Caco-2 (cell line): Measurements from ENCODE around the gene LURAP1L. TPM values are rescaled to one million over a fixed set of nuclear protein-coding genes. Genes with fewer than 3 reads are reported as not detected.

Source experiments
- BruUV-seq: library from RNA; stranded (reverse); fragments of 400-500 nt; replicated peaks from 2 replicates; lab custom pipeline; 2021; lab: Mats Ljungman, UMichigan
- CTCF ChIA-PET: fragments of 300-600 bp; sonication (Branson Sonifier 250); formaldehyde crosslinking; loops from one replicate; lab custom pipeline; 2022; ENCODE audit warnings: antibody characterized with exemption; lab: Charles Lee
- POLR2A ChIA-PET: fragments of 300-600 bp; sonication (Branson Sonifier 250); formaldehyde crosslinking; loops from one replicate; lab custom pipeline; 2022; ENCODE audit warnings: antibody characterized with exemption; lab: Charles Lee
- DNase-seq, 2 experiments: peaks; one replicate each; pipeline versions ENCODE4 v3.0.0 to v3.0.0-alpha.2; 2020 to 2022
- H3K27me3 ChIP-seq: replicated peaks from 2 replicates; pipeline ENCODE4 v1.6.0; 2011; ENCODE audit warnings: low read length; ENCODE audit not compliant: control insufficient read depth, insufficient read depth
- H3K36me3 ChIP-seq: 2 replicates; pipeline ENCODE4 v1.5.1; 2011; ENCODE audit warnings: low read length; ENCODE audit not compliant: control insufficient read depth, insufficient read depth
- H3K4me1 ChIP-seq: fragments of 250-450 bp; sonication (Bioruptor Pico); 2 replicates; pipeline ENCODE4 v1.5.1; 2020; ENCODE audit warnings: mild to moderate bottlenecking
- H3K4me3 ChIP-seq: 2 replicates; pipeline ENCODE4 v1.5.1; 2011; ENCODE audit warnings: low read depth, mild to moderate bottlenecking, control low read depth, low read length
- H3K9me3 ChIP-seq: fragments of 250-450 bp; sonication (Bioruptor Pico); 2 replicates; pipeline ENCODE4 v1.5.1; 2020; ENCODE audit warnings: mild to moderate bottlenecking, moderate library complexity
- H3K27ac Mint-ChIP-seq: one replicate; pipeline ENCODE4 v1.8.0; 2022; ENCODE audit warnings: mixed read lengths; ENCODE audit not compliant: unreplicated experiment
- H3K27me3 Mint-ChIP-seq: one replicate; pipeline ENCODE4 v1.8.0; 2022; ENCODE audit warnings: mixed read lengths; ENCODE audit not compliant: insufficient read depth, unreplicated experiment
- H3K36me3 Mint-ChIP-seq: one replicate; pipeline ENCODE4 v1.8.0; 2022; ENCODE audit warnings: mild to moderate bottlenecking, mixed read lengths; ENCODE audit not compliant: insufficient read depth, unreplicated experiment
- H3K4me1 Mint-ChIP-seq: one replicate; pipeline ENCODE4 v1.8.0; 2022; ENCODE audit warnings: low read depth, mixed read lengths; ENCODE audit not compliant: unreplicated experiment
- H3K4me3 Mint-ChIP-seq: one replicate; pipeline ENCODE4 v1.8.0; 2022; ENCODE audit warnings: mild to moderate bottlenecking, moderate library complexity, mixed read lengths; ENCODE audit not compliant: unreplicated experiment
- H3K9me3 Mint-ChIP-seq: one replicate; pipeline ENCODE4 v1.8.0; 2022; ENCODE audit warnings: mixed read lengths; ENCODE audit not compliant: unreplicated experiment
- intact Hi-C: fragments of 100-400 bp; cut with micrococcal nuclease; formaldehyde crosslinking; loops from one replicate; pipeline ENCODE4 v1.10.0; 2022; ENCODE audit not compliant: unreplicated experiment
- total RNA-seq: library from RNA; stranded (reverse); gene quantifications from 2 replicates; pipeline ENCODE4 v1.2.3, GENCODE V29; 2022
- TF ChIP-seq, protein P1 (sequence below), 2 experiments: fragments of 200-600 bp in 1 of 2; IDR thresholded peaks; 1 replicate in 1 of 2; 2 replicates in 1 of 2; pipeline versions ENCODE4 v1.5.1 to v1.8.0; 2011 to 2022; ENCODE audit warnings: antibody characterized with exemption in 1 of 2, control low read depth in 1 of 2, inconsistent platforms in 1 of 2, low read depth in 1 of 2, low read length in 1 of 2, mild to moderate bottlenecking in 1 of 2, moderate library complexity in 1 of 2; ENCODE audit not compliant: insufficient read depth in 1 of 2, severe bottlenecking in 1 of 2, unreplicated experiment in 1 of 2

Gene LURAP1L
- total RNA-seq, 1 experiment from 2014 or later, result not detected

DNA sequence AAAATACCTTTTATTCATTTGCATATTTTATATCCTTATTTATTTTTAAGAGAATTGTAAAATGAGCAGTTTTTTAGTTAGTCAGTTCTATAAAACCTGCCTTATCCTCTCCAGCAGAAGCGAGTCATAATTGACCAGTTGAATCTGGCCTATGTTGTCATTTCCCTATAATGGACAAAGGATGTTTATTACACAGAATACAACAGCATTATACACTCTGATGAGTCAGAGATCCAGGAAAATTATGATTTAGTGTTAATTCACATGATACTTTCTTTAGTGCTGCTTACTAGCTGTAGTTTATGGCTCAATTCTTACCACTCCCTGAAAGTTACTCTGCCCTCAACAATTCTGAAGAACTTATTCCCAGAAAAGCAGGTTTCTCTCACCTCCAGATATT, 26.8 kb upstream of the LURAP1L start:
- no peaks in the 10 kb centered on the region for H3K36me3 ChIP-seq
- ChIA-PET POLR2A (no interaction called here), CTCF (no interaction called here)
- H3K27ac Mint-ChIP-seq, result no peak overlapping the region
- no peak overlapping the region for H3K4me3 ChIP-seq
- no peaks in the 10 kb centered on the region for H3K27me3 ChIP-seq
- H3K27me3 Mint-ChIP-seq, result peaks cover 6% of the 10 kb centered on the region
- TF ChIP-seq, protein P1, sequence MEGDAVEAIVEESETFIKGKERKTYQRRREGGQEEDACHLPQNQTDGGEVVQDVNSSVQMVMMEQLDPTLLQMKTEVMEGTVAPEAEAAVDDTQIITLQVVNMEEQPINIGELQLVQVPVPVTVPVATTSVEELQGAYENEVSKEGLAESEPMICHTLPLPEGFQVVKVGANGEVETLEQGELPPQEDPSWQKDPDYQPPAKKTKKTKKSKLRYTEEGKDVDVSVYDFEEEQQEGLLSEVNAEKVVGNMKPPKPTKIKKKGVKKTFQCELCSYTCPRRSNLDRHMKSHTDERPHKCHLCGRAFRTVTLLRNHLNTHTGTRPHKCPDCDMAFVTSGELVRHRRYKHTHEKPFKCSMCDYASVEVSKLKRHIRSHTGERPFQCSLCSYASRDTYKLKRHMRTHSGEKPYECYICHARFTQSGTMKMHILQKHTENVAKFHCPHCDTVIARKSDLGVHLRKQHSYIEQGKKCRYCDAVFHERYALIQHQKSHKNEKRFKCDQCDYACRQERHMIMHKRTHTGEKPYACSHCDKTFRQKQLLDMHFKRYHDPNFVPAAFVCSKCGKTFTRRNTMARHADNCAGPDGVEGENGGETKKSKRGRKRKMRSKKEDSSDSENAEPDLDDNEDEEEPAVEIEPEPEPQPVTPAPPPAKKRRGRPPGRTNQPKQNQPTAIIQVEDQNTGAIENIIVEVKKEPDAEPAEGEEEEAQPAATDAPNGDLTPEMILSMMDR (IDR thresholded peaks at IDR 0.05; ENCODE audit: insufficient read depth in 1 of 2, low read depth in 1 of 2, low read length in 1 of 2, severe bottlenecking in 1 of 2, unreplicated experiment in 1 of 2), result no peak
- no peaks in the 10 kb centered on the region for H3K9me3 ChIP-seq
- no peaks in the 10 kb centered on the region for H3K4me1 ChIP-seq
- no TSS peak for BruUV-seq
- H3K4me3 Mint-ChIP-seq, result no peak overlapping the region
- no peaks in the 10 kb centered on the region for H3K4me1 Mint-ChIP-seq
- no peaks in the 10 kb centered on the region for H3K9me3 Mint-ChIP-seq
- no peaks in the 10 kb centered on the region for H3K36me3 Mint-ChIP-seq
- DNase-seq, result no peak
- intact Hi-C loops, result no loop called here

DNA sequence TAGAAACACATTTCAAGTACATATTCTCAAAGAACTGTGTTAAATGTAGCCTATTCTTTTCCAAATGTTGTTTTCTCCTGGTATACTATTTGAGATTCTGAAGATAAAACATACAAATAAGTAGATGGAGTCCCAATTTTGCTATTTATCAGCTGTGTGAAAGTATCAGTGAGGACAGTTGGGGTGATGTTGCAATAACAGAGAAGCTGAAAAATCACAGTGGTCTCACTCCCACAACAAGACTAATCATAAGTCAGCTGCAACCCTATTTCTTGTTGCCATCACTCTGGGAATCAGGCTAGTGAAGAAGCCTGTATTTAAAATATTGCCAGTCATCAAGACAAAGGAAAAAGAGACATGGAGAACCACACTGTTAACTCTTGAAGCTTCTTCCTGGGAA, 25.9 kb upstream of the LURAP1L start:
- POLR2A ChIA-PET, result no interaction called here
- Histone ChIP-seq H3K4me1 (no peaks in the 10 kb centered on the region), H3K27me3 (no peaks in the 10 kb centered on the region), H3K36me3 (no peaks in the 10 kb centered on the region), H3K9me3 (no peaks in the 10 kb centered on the region), H3K4me3 (no peak overlapping the region)
- Mint-ChIP-seq H3K36me3 (no peaks in the 10 kb centered on the region), H3K4me3 (no peak overlapping the region), H3K9me3 (no peaks in the 10 kb centered on the region), H3K4me1 (no peaks in the 10 kb centered on the region), H3K27me3 (peaks cover 6% of the 10 kb centered on the region), H3K27ac (no peak overlapping the region)
- intact Hi-C loops, result no loop called here
- no TSS peak for BruUV-seq
- DNase-seq, result no peak
- CTCF ChIA-PET, result no interaction called here
- TF ChIP-seq, protein P1 (IDR thresholded peaks at IDR 0.05; ENCODE audit: insufficient read depth in 1 of 2, low read depth in 1 of 2, low read length in 1 of 2, severe bottlenecking in 1 of 2, unreplicated experiment in 1 of 2), result no peak

DNA sequence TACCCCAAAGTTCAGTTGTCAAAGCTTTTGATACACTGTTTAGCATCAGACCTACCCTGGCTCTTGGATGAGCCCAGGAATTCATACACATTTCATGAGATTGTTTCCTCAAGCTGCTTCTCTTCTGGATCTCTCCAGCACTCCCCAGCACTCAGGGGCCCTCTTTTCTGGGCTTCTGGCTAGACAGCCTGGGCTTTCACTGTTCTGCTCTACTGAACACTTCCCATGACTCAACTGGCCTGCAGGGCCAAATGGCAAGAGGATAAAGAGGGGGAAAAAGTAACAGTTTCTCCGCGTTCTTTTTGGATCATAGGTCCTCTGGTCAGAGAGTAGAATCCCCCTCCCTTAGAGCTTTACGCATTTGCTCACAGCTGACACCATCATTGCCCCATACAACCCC, 20.9 kb upstream of the LURAP1L start:
- CTCF ChIA-PET, result no interaction called here
- Histone ChIP-seq H3K4me3 (no peak overlapping the region), H3K4me1 (no peaks in the 10 kb centered on the region), H3K27me3 (no peaks in the 10 kb centered on the region), H3K9me3 (no peaks in the 10 kb centered on the region), H3K36me3 (no peaks in the 10 kb centered on the region)
- H3K36me3 Mint-ChIP-seq, result no peaks in the 10 kb centered on the region
- TF ChIP-seq, protein P1 (IDR thresholded peaks at IDR 0.05; ENCODE audit: insufficient read depth in 1 of 2, low read depth in 1 of 2, low read length in 1 of 2, severe bottlenecking in 1 of 2, unreplicated experiment in 1 of 2), result no peak
- H3K27ac Mint-ChIP-seq, result no peak overlapping the region
- H3K27me3 Mint-ChIP-seq, result no peaks in the 10 kb centered on the region
- no peak overlapping the region for H3K4me3 Mint-ChIP-seq
- DNase-seq, result no peak
- POLR2A ChIA-PET, result no interaction called here
- intact Hi-C loops, result no loop called here
- BruUV-seq, result no TSS peak
- H3K9me3 Mint-ChIP-seq, result no peaks in the 10 kb centered on the region
- H3K4me1 Mint-ChIP-seq, result no peaks in the 10 kb centered on the region
